Pancreas (tissue), 10 donors: ENCODE measurements around the gene CEACAM21. TPM values are rescaled to one million over a fixed set of nuclear protein-coding genes. Genes with fewer than 3 reads are reported as not detected.

Experiments
- ATAC-seq, 4 donors: fragments of 200-7000 bp; cut with Tn5 transposase; one replicate each; pipeline versions ENCODE4 v1.8.0 to v1.9.1; 2020; ENCODE audit warnings: mild to moderate bottlenecking in 4 of 4, moderate library complexity in 4 of 4
- DNase-seq, 6 donors: peaks; one replicate each; pipeline ENCODE4 v3.0.0-alpha.2; 2020
- FAIRE-seq: peaks from 2 replicates; lab custom pipeline; 2012; peaks lifted over from hg19 to GRCh38; lab: Jason Lieb, UNC
- H3K27ac ChIP-seq, 4 donors: fragments of 200-600 bp; sonication (generic); 1 replicate in 3 of 4; 2 replicates in 1 of 4; pipeline versions ENCODE4 v1.5.0 to v1.8.0; 2020
- H3K27me3 ChIP-seq, 4 donors: fragments of 200-600 bp; one replicate each; pipeline ENCODE4 v1.8.0; 2021
- H3K36me3 ChIP-seq, 3 donors: fragments of 200-600 bp; sonication (generic) in 1 of 3; one replicate each; pipeline versions ENCODE4 v1.5.0 to v1.8.0; 2020 to 2021
- H3K4me1 ChIP-seq, 3 donors: fragments of 200-600 bp; one replicate each; pipeline ENCODE4 v1.8.0; 2021
- H3K4me3 ChIP-seq, 4 donors: fragments of 200-600 bp; sonication (generic) in 2 of 4; one replicate each; pipeline versions ENCODE4 v1.5.0 to v1.8.0; 2020 to 2021
- H3K9me3 ChIP-seq, 4 donors: fragments of 200-600 bp; one replicate each; pipeline ENCODE4 v1.8.0; 2021
- WGBS, 2 donors: extraction: QIAGEN DNeasy Blood & Tissue Kit; methylation state at CpG; one replicate each; pipeline ENCODE4 v1.1.7; 2013; 5-methylcytosine and 5-hydroxymethylcytosine counted together
- intact Hi-C, 3 donors: fragments of 100-400 bp; cut with DNase I; formaldehyde crosslinking; loops; one replicate each; pipeline versions ENCODE4 v1.11.1 to v1.14.2; 2022
- polyA plus RNA-seq, 2 donors: library from polyadenylated mRNA; stranded (reverse); fragments of 200-250 nt; gene quantifications; one replicate each; pipeline ENCODE4 v1.2.3, GENCODE V29; 2013
- total RNA-seq, 6 donors: library from RNA; stranded (reverse); fragmentation: NEBNext Ultra II Directional in 4 of 6; extraction: Animal tissue kit (Norgen Biotek cat#: 25700) in 4 of 6; gene quantifications; one replicate each; pipeline versions ENCODE4 v1.2.1 to v1.2.4, GENCODE V29; 2021 to 2023
- TF ChIP-seq, protein P1 (sequence below), 4 donors: fragments of 200-600 bp; sonication (generic) in 3 of 4; IDR thresholded peaks; one replicate each; pipeline versions ENCODE4 v1.5.0 to v1.8.0; 2021; ENCODE audit warnings: antibody characterized with exemption in 4 of 4
- donor health status: healthy with polysubstance abuse.
- donor health status: DM: no; HTN: no; CAD: no; lungs with moderate emphysema.
- donor health status: DM: no; HTN: no; CAD: no.
- donor health status: control.
- donor health status: control.
- donor health status: Bipolar disorder and iron deficiency.
- donor health status: DM: yes; HTN: yes; CAD: no.
- donor health status: DM: no; HTN: no; CAD: no.
- donor health status: DM: no; HTN: no; CAD: no.
- donor health status: DM: yes; HTN: yes; CAD: no.

Gene CEACAM21
- total and polyA plus RNA-seq, 8 donors: 0.09 to 1.2 (median 0.53) TPM; not detected in 2

DNA sequence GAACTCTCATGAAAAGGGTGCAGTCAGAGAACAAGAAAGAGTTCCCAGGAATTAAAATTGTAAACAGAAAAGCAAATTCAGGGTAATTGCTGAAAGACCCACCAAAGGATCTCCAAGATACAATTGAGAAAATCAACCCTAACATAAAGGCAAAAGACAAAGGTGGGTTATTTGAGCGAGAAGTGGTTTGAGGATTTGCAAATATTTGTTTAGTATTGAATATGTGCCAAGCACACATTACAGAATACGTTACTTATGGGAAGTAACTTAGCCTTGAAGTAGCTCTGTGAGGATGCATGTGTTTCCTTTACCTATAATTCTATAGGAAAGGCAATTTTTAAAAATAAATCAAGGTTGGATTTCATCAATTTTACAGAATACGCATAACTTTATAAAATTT, 10.0 kb upstream of the CEACAM21 start:
- DNase-seq (no peak), ATAC-seq (no peak), FAIRE-seq (no peak)
- peaks cover 0 to 58% (median 6%) of the 10 kb centered on the region in 4 donors for H3K27me3 ChIP-seq
- intact Hi-C loops: no loop called here
- H3K4me1 ChIP-seq: no peaks in the 10 kb centered on the region
- TF ChIP-seq, protein P1, sequence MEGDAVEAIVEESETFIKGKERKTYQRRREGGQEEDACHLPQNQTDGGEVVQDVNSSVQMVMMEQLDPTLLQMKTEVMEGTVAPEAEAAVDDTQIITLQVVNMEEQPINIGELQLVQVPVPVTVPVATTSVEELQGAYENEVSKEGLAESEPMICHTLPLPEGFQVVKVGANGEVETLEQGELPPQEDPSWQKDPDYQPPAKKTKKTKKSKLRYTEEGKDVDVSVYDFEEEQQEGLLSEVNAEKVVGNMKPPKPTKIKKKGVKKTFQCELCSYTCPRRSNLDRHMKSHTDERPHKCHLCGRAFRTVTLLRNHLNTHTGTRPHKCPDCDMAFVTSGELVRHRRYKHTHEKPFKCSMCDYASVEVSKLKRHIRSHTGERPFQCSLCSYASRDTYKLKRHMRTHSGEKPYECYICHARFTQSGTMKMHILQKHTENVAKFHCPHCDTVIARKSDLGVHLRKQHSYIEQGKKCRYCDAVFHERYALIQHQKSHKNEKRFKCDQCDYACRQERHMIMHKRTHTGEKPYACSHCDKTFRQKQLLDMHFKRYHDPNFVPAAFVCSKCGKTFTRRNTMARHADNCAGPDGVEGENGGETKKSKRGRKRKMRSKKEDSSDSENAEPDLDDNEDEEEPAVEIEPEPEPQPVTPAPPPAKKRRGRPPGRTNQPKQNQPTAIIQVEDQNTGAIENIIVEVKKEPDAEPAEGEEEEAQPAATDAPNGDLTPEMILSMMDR (IDR thresholded peaks at IDR 0.05): no peak
- H3K36me3 ChIP-seq: no peaks in the 10 kb centered on the region
- no peaks in the 10 kb centered on the region for H3K9me3 ChIP-seq
- no peak overlapping the region for H3K27ac ChIP-seq
- WGBS, 2 donors: 23 to 30% methylated on average over 3 of the region's 3 CpGs
- H3K4me3 ChIP-seq: no peak overlapping the region

GRCh38 chr19:41569481-41570150, 6.3 kb upstream of the CEACAM21 start:
- WGBS, 2 donors: 34% methylated on average over 11 of the region's 11 CpGs
- intact Hi-C loops: loop anchor here in 2 of 3 donors (5.0 to 10.0 kb wide), 2 partner anchors 122 to 125 kb away; partner anchors contain the start of gene ERICH4 (in 1 of the 2)
- TF ChIP-seq, protein P1 (IDR thresholded peaks at IDR 0.05): no peak
- no peak for ATAC-seq
- FAIRE-seq: no peak
- H3K4me1 ChIP-seq: no peaks in the 10 kb centered on the region
- no peak overlapping the region for H3K27ac ChIP-seq
- no peaks in the 10 kb centered on the region for H3K36me3 ChIP-seq
- peaks cover 0 to 47% (median 6%) of the 10 kb centered on the region in 4 donors for H3K27me3 ChIP-seq
- DNase-seq: no peak
- H3K9me3 ChIP-seq: no peaks in the 10 kb centered on the region
- no peak overlapping the region for H3K4me3 ChIP-seq

DNA sequence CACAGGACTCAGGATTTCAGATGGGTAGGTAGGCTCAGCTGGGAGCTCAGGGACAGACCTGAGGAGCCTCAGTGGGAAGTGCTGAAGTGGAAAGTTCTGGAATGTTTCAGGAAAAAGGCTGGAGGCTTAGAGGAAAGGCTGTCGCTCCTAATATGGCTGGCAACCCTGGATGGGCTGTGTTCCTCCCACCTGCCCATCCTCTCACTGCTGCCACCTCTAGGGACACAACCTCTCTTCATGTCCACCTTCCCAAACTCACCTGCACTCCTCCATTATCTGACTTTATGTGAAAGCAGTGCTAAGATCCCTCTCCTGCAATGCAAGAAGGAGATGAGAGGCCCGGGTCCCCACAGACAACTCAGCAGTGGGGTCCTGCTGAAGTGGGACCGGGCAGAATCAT, 5.8 kb upstream of the CEACAM21 start:
- no peak for DNase-seq
- Histone ChIP-seq H3K4me3 (no peak overlapping the region), H3K4me1 (no peaks in the 10 kb centered on the region), H3K27ac (no peak overlapping the region), H3K27me3 (peaks cover 0 to 41% (median 5%) of the 10 kb centered on the region in 4 donors), H3K36me3 (no peaks in the 10 kb centered on the region), H3K9me3 (no peaks in the 10 kb centered on the region)
- ATAC-seq: peak in 2 of 4 donors; percentile 12 to 21
- TF ChIP-seq, protein P1 (IDR thresholded peaks at IDR 0.05): no peak
- FAIRE-seq: no peak
- 34 to 35% methylated on average over 3 of the region's 3 CpGs for WGBS, 2 donors
- intact Hi-C loops: loop anchor here in 2 of 3 donors (5.0 to 10.0 kb wide), 2 partner anchors 123 to 125 kb away; partner anchors contain the start of gene ERICH4 (in 1 of the 2)

DNA sequence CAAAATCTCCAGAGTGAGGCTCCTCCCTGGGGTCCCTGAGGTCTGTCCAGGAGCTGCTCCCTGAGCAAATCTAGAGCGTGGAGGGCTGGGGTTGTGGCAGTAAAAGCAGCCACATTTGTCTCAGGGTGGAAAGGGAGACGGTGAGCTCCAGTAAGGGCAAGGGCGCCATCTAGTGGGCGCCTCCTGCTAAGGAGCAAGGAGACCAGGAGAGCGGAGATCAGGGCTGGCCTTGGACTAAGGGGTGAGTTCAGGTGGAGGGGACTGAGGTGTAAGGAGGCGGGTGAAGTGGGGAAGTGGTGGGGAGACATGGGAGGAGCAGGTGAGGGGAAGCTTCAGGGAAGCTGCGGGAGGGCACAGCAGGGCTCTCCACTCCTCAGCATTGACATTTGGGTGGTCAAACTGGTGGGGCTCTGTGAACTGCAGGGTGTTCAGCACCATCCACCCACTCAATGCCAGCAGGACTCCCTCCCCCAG, 5.3 kb upstream of the CEACAM21 start:
- Histone ChIP-seq H3K4me1 (no peaks in the 10 kb centered on the region), H3K4me3 (no peak overlapping the region), H3K9me3 (no peaks in the 10 kb centered on the region), H3K36me3 (no peaks in the 10 kb centered on the region), H3K27me3 (peaks cover 0 to 36% (median 4%) of the 10 kb centered on the region in 4 donors), H3K27ac (no peak overlapping the region)
- ATAC-seq (peak; percentile 84 to 99 (median 95)), FAIRE-seq (no peak), DNase-seq (peak; percentile 50 to 95 (median 82))
- intact Hi-C loops: loop anchor here in 2 of 3 donors (5.0 to 10.0 kb wide), 2 partner anchors 123 to 126 kb away; partner anchors contain the start of gene ERICH4 (in 1 of the 2)
- WGBS, 2 donors: 0 to 1% methylated on average over 7 of the region's 7 CpGs
- TF ChIP-seq, protein P1 (IDR thresholded peaks at IDR 0.05): peak; percentile 80 to 85 (median 83)
